Suprapubic skin (tissue), 4 donors: ENCODE measurements around the gene RFPL3. TPM values are rescaled to one million over a fixed set of nuclear protein-coding genes. Genes with fewer than 3 reads are reported as not detected.
"Not testable (repeated sequence)": the region's sequence is repeated elsewhere in the genome, so short reads cannot be mapped to it uniquely, and the experiment has no call there.

Source experiments
- DNase-seq, 2 donors: peaks; one replicate each; pipeline ENCODE4 v3.0.0-alpha.2; 2019; ENCODE audit warnings: low spot score in 2 of 2
- H3K27ac ChIP-seq: fragments of 200-600 bp; sonication (generic); one replicate; pipeline ENCODE4 v1.5.1; 2019
- H3K27me3 ChIP-seq: fragments of 200-600 bp; sonication (generic); one replicate; pipeline ENCODE4 v1.5.1; 2019
- H3K36me3 ChIP-seq: fragments of 200-600 bp; sonication (generic); one replicate; pipeline ENCODE4 v1.5.1; 2019
- H3K4me1 ChIP-seq: fragments of 200-600 bp; sonication (generic); one replicate; pipeline ENCODE4 v1.5.1; 2019
- H3K4me3 ChIP-seq: fragments of 200-600 bp; sonication (generic); one replicate; pipeline ENCODE4 v1.5.1; 2019; ENCODE audit warnings: mild to moderate bottlenecking
- H3K9me3 ChIP-seq: fragments of 200-600 bp; sonication (generic); one replicate; pipeline ENCODE4 v1.5.1; 2019
- EP300 ChIP-seq: sonication (generic); formaldehyde crosslinking; IDR thresholded peaks from one replicate; pipeline ENCODE4 v1.6.1; 2017; ENCODE audit warnings: antibody characterized with exemption
- POLR2A ChIP-seq, 2 donors: fragments of 450-650 bp; IDR thresholded peaks; one replicate each; pipeline ENCODE4 v1.6.1; 2017; ENCODE audit warnings: antibody characterized with exemption in 2 of 2, mild to moderate bottlenecking in 2 of 2, moderate library complexity in 2 of 2
- POLR2AphosphoS5 ChIP-seq, 3 donors: sonication (generic); formaldehyde crosslinking; IDR thresholded peaks; one replicate each; pipeline ENCODE4 v1.6.1; 2017; ENCODE audit warnings: antibody characterized with exemption in 3 of 3
- WGBS: methylation state at CpG from one replicate; pipeline ENCODE4 v1.1.5; 2018; 5-methylcytosine and 5-hydroxymethylcytosine counted together
- total RNA-seq, 4 donors: library from RNA; depleted of rRNA; stranded (reverse); fragments of >200 nt; gene quantifications; one replicate each; pipeline ENCODE4 v1.1.0, GENCODE V29; 2016
- TF ChIP-seq, protein P1 (sequence below), 2 donors: fragments of 200-600 bp in 1 of 2; fragments of 450-650 bp in 1 of 2; sonication (generic) in 1 of 2; IDR thresholded peaks; one replicate each; pipeline ENCODE4 v1.5.1; 2016 to 2019; ENCODE audit warnings: antibody characterized with exemption in 2 of 2, mild to moderate bottlenecking in 1 of 2, moderate library complexity in 1 of 2

RFPL3 gene
- total RNA-seq, 4 donors from 2014 or later: not detected

DNA sequence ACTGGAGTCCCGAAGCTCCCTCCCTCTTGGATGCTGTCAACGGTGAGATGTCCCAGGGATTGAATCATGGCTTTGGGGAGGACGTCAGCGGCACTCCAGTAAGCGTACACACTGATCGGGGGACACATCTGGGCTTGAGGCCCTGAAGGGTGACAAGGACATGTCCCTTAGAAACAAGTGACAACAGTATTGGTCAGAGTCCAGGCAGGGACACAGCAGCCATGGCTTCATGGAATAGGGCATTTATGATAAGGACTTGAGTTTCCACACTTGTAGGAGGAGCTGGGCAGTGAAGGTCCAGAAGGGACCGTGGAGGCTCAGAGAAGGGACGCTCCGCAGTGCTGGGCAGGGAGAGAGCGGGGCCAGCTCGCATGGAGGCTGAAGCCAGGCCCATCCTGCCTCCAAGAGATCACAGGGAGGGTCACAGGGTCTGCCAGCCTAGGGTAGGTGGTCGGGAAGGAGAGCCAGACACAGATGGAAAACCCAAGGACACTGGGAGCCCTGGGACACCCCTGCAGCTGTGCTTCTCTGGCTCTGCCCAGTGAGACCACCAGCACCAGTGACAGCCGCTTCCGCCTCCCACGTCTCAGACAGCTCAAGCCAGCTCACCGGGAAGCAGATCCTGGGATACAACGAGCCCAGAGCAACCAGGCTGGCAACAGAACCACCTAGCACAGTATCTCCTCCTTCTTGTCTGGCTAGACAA is 22.9 kb upstream of the RFPL3 start:
- Histone ChIP-seq H3K9me3 (no peaks in the 10 kb centered on the region), H3K27ac (no peak overlapping the region), H3K27me3 (peaks cover 19% of the 10 kb centered on the region), H3K4me1 (peaks cover 9% of the 10 kb centered on the region), H3K4me3 (no peak overlapping the region), H3K36me3 (no peaks in the 10 kb centered on the region)
- TF ChIP-seq POLR2AphosphoS5 (IDR thresholded peaks at IDR 0.05) (no peak), EP300 (no peak), POLR2A (IDR thresholded peaks at IDR 0.05) (no peak)
- TF ChIP-seq, protein P1, sequence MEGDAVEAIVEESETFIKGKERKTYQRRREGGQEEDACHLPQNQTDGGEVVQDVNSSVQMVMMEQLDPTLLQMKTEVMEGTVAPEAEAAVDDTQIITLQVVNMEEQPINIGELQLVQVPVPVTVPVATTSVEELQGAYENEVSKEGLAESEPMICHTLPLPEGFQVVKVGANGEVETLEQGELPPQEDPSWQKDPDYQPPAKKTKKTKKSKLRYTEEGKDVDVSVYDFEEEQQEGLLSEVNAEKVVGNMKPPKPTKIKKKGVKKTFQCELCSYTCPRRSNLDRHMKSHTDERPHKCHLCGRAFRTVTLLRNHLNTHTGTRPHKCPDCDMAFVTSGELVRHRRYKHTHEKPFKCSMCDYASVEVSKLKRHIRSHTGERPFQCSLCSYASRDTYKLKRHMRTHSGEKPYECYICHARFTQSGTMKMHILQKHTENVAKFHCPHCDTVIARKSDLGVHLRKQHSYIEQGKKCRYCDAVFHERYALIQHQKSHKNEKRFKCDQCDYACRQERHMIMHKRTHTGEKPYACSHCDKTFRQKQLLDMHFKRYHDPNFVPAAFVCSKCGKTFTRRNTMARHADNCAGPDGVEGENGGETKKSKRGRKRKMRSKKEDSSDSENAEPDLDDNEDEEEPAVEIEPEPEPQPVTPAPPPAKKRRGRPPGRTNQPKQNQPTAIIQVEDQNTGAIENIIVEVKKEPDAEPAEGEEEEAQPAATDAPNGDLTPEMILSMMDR (IDR thresholded peaks at IDR 0.05): no peak
- 87% methylated on average over 14 of the region's 17 CpGs for WGBS
- peak in 1 of 2 donors; percentile 30 for DNase-seq

DNA sequence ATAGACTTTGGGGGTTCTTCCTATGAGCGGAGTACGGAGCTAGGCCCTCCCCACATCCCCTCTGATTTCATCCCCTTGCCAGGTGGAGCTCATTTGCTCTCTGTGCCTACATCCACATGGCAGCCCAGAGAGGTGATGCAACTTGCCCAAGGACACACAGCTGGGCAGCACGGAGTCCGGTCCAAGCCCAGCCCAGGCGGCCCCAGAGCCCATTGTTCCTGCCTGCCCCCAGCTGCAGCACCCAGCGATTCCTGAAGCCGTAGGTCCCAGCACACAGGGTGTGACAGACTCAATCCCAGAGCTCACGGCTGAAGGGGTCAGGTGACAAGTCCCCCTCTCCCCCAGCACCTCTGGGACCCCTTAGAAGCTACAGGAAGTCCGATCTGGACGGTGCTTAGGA is 22.2 kb upstream of the RFPL3 start:
- Histone ChIP-seq H3K36me3 (no peaks in the 10 kb centered on the region), H3K27ac (no peak overlapping the region), H3K4me3 (no peak overlapping the region), H3K9me3 (no peaks in the 10 kb centered on the region), H3K27me3 (peaks cover 23% of the 10 kb centered on the region), H3K4me1 (peaks cover 9% of the 10 kb centered on the region)
- TF ChIP-seq POLR2A (IDR thresholded peaks at IDR 0.05) (no peak), EP300 (no peak), POLR2AphosphoS5 (IDR thresholded peaks at IDR 0.05) (no peak)
- TF ChIP-seq, protein P1 (IDR thresholded peaks at IDR 0.05): no peak
- 85% methylated on average over 9 of the region's 10 CpGs for WGBS
- DNase-seq: no peak

DNA sequence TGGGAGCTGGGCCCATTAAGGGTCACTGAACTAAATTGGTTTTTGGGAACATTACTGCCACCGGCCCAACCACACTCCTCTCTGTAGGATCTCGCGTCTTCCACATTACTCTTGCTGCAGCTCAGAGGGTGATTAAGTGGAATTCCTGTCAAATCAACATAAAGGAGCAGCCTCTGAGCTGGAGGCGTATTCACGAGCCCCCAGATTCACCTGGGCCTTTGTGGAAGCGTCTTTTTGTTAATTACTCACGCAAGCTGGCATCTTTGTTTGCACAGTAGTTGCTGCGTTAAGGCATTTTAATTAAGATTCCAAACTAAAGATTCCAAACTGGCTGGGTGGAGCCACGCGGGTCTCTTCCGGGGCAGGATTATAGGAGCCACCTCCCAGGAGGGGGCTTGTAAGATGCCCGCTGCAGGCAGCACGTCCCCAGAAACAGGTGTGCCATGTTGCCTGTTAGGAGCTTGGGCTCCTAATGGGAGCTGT is 21.5 kb upstream of the RFPL3 start:
- 76% methylated on average over 13 of the region's 13 CpGs for WGBS
- Histone ChIP-seq H3K4me3 (no peak overlapping the region), H3K27ac (no peak overlapping the region), H3K36me3 (no peaks in the 10 kb centered on the region), H3K27me3 (peaks cover 27% of the 10 kb centered on the region), H3K9me3 (no peaks in the 10 kb centered on the region), H3K4me1 (peaks cover 9% of the 10 kb centered on the region)
- DNase-seq: no peak
- TF ChIP-seq, protein P1 (IDR thresholded peaks at IDR 0.05): no peak
- TF ChIP-seq POLR2A (IDR thresholded peaks at IDR 0.05): no peak
- TF ChIP-seq POLR2AphosphoS5 (IDR thresholded peaks at IDR 0.05): no peak
- TF ChIP-seq EP300: no peak

DNA sequence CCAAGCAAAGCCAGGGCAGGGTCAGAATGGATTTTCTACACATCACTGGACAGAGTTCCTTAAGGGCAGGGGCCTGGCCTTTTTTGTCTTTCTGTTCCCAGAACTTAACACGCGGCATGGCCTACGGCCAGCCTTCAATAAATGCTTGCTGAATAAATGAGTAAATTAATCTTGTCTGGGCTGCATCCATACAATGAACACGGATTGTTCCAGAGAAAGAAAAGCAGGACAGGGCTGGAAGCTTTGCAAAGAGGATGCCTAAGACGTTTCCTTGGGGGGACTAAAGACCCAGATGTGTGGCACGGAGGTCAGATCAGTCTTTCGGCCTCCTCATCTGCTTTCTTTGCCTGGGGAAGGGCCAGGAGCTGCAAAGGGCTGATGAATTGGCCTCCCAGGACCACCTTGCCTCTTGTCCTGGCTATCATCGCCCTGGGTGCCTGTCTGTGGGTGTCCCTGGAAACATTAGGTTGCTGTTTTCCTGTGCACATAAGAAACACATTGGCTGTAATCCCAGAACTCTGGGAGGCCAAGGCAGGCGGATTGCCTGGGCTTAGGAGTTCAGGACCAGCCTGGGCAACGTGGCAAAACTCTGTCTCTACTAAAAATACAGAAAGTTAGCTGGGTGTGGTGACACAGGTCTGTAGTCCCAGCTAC is 20.8 kb upstream of the RFPL3 start:
- TF ChIP-seq POLR2AphosphoS5 (IDR thresholded peaks at IDR 0.05) (no peak), POLR2A (IDR thresholded peaks at IDR 0.05) (no peak), EP300 (no peak)
- TF ChIP-seq, protein P1 (IDR thresholded peaks at IDR 0.05): no peak
- Histone ChIP-seq H3K36me3 (no peaks in the 10 kb centered on the region), H3K27me3 (peaks cover 24% of the 10 kb centered on the region), H3K4me3 (no peak overlapping the region), H3K4me1 (peaks cover 9% of the 10 kb centered on the region), H3K27ac (no peak overlapping the region), H3K9me3 (no peaks in the 10 kb centered on the region)
- no peak for DNase-seq
- 43% methylated on average over 10 of the region's 10 CpGs for WGBS

DNA sequence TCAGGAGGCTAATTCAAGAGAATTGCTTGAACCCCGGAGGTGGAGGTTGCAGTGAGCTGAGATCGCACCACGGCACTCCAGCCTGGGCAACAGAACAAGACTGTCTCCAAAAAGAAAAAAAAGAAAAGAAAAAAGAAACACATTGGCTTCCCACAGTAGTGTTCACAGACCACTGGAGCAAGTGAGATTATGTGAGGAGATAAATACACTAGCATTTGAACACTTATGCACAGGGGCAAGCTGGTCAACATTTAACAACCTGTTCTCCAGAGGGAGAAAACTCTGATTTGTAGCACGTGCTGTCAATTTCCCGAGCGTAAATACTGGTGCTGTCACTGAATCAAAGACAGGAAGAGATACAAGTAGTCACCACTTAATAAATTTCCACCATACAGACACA is 20.2 kb upstream of the RFPL3 start:
- 67% methylated on average over 6 of the region's 6 CpGs for WGBS
- not testable (repeated sequence) for H3K9me3 ChIP-seq, H3K4me3 ChIP-seq, H3K4me1 ChIP-seq, H3K36me3 ChIP-seq, DNase-seq, H3K27ac ChIP-seq
- H3K27me3 ChIP-seq: peaks cover 24% of the 10 kb centered on the region
